KOPT-K1 (cell line): ENCODE results near the gene BSND.

ENCODE experiments used
- H3K27ac ChIP-seq: fragments of 200-600 bp; sonication (generic); 2 replicates; pipeline ENCODE4 v1.5.1; 2016; ENCODE audit warnings: antibody characterized with exemption, mild to moderate bottlenecking, low read depth, low read length; ENCODE audit not compliant: poor library complexity, severe bottlenecking
- H3K36me3 ChIP-seq: fragments of 200-600 bp; sonication (generic); 2 replicates; pipeline ENCODE4 v1.5.1; 2017; ENCODE audit warnings: antibody characterized with exemption, mild to moderate bottlenecking, low read length, moderate library complexity; ENCODE audit not compliant: insufficient read depth
- H3K9me3 ChIP-seq: fragments of 200-600 bp; sonication (generic); 2 replicates; pipeline ENCODE4 v1.5.1; 2017; ENCODE audit warnings: antibody characterized with exemption, low read length, mild to moderate bottlenecking; ENCODE audit not compliant: insufficient read depth, poor library complexity, severe bottlenecking

The BSND gene

GRCh38 chr1:54995013-54995760, 3.5 kb upstream of the BSND start:
- H3K9me3 ChIP-seq: no peaks in the 10 kb centered on the region
- H3K27ac ChIP-seq: no peak overlapping the region
- no peaks in the 10 kb centered on the region for H3K36me3 ChIP-seq

GRCh38 chr1:54995835-54996234, 2.9 kb upstream of the BSND start:
- Histone ChIP-seq H3K9me3 (no peaks in the 10 kb centered on the region), H3K27ac (no peak overlapping the region), H3K36me3 (no peaks in the 10 kb centered on the region)

- H3K36me3 ChIP-seq: no peaks in the 10 kb centered on the region
- no peaks in the 10 kb centered on the region for H3K9me3 ChIP-seq
- no peak overlapping the region for H3K27ac ChIP-seq
Measured at GRCh38 chr1:54996359-54996868, 2.3 kb upstream of the BSND start.

GRCh38 chr1:54996869-54997710, 1.6 kb upstream of the BSND start:
- Histone ChIP-seq H3K36me3 (no peaks in the 10 kb centered on the region), H3K27ac (no peak overlapping the region), H3K9me3 (no peaks in the 10 kb centered on the region)

- Histone ChIP-seq H3K9me3 (no peaks in the 10 kb centered on the region), H3K27ac (no peak overlapping the region), H3K36me3 (no peaks in the 10 kb centered on the region)
Measured at GRCh38 chr1:54997711-54997986, 1.1 kb upstream of the BSND start.

GRCh38 chr1:54998100-54998499, 633 bp upstream of the BSND start:
- Histone ChIP-seq H3K36me3 (no peaks in the 10 kb centered on the region), H3K9me3 (no peaks in the 10 kb centered on the region), H3K27ac (no peak overlapping the region)

- Histone ChIP-seq H3K36me3 (no peaks in the 10 kb centered on the region), H3K9me3 (no peaks in the 10 kb centered on the region), H3K27ac (no peak overlapping the region)
Measured at GRCh38 chr1:55000110-55001085, 1.7 kb downstream of the BSND start.

GRCh38 chr1:55001311-55001710, 2.6 kb downstream of the BSND start:
- no peaks in the 10 kb centered on the region for H3K9me3 ChIP-seq
- H3K27ac ChIP-seq: no peak overlapping the region
- H3K36me3 ChIP-seq: no peaks in the 10 kb centered on the region

GRCh38 chr1:55002686-55003085, 4.0 kb downstream of the BSND start:
- H3K36me3 ChIP-seq: no peaks in the 10 kb centered on the region
- H3K9me3 ChIP-seq: no peaks in the 10 kb centered on the region

GRCh38 chr1:55005351-55006140, 6.8 kb downstream of the BSND start:
- no peaks in the 10 kb centered on the region for H3K9me3 ChIP-seq
- no peak overlapping the region for H3K27ac ChIP-seq
- H3K36me3 ChIP-seq: no peaks in the 10 kb centered on the region

More at GRCh38 chr1:55002686-55003085, 4.0 kb downstream of the BSND start:
- H3K27ac ChIP-seq: no peak overlapping the region

GRCh38 chr1:55006931-55007330, 8.2 kb downstream of the BSND start:
- Histone ChIP-seq H3K27ac (no peak overlapping the region), H3K9me3 (no peaks in the 10 kb centered on the region), H3K36me3 (no peaks in the 10 kb centered on the region)

GRCh38 chr1:55007625-55008024, 8.9 kb downstream of the BSND start:
- no peaks in the 10 kb centered on the region for H3K36me3 ChIP-seq
- no peaks in the 10 kb centered on the region for H3K9me3 ChIP-seq
- H3K27ac ChIP-seq: no peak overlapping the region

- H3K27ac ChIP-seq: no peak overlapping the region
- H3K36me3 ChIP-seq: no peaks in the 10 kb centered on the region
- H3K9me3 ChIP-seq: no peaks in the 10 kb centered on the region
Measured at GRCh38 chr1:55010194-55010886, 11.6 kb downstream of the BSND start.

GRCh38 chr1:55010887-55011217, 12.1 kb downstream of the BSND start:
- H3K9me3 ChIP-seq: no peaks in the 10 kb centered on the region
- no peaks in the 10 kb centered on the region for H3K36me3 ChIP-seq
- H3K27ac ChIP-seq: no peak overlapping the region
